Heart left ventricle (tissue), 13 donors: ENCODE data around the gene CNTNAP3.
"Not testable (repeated sequence)": the region's sequence is repeated elsewhere in the genome, so short reads cannot be mapped to it uniquely, and the experiment has no call there.

Experiments
- POLR2A ChIP-seq, 2 donors: fragments of 450-650 bp; IDR thresholded peaks; one replicate each; pipeline ENCODE4 v1.6.1; 2017; ENCODE audit warnings: antibody characterized with exemption in 2 of 2, mild to moderate bottlenecking in 2 of 2, moderate library complexity in 2 of 2
- TF ChIP-seq, protein P1 (sequence below), 12 donors: fragments of 200-600 bp; sonication (generic) in 4 of 12; IDR thresholded peaks; one replicate each; pipeline versions ENCODE4 v1.5.0 to v1.8.0; 2018 to 2022; ENCODE audit warnings: antibody characterized with exemption in 12 of 12, mild to moderate bottlenecking in 5 of 12
- donor health status: ischemic (EF 13 %, LVEDD 7.1; RV severe dilation, severe dysfunction).
- donor health status: DM: no; HTN: yes; CAD: no.
- donor health status: DM: no; HTN: no; CAD: no.
- donor health status: ischemic (EF 25% LVEDD 6.9; RV normal size, moderate dysfunction).
- donor health status: ischemic (EF 25% LVEDD 5.7; RV mildly dilated, moderate dysfunction).
- donor health status: ischemic (EF 35%, LVEDD 5.7; RV mildly dilated, moderate dysfunction).
- donor health status: nonischemic (EF 11% LVEDD 7.7; RV severe dilation, severe dysfunction).
- donor health status: DM: yes; HTN: yes; CAD: no.
- donor health status: PGD.
- donor health status: ischemic (EF 29% LVEDD 5.4; RV normal size, mild dysfunction).
- donor health status: nonischemic (EF 23%, LVEDD 6.1; RV moderate dilation, normal function).

DNA sequence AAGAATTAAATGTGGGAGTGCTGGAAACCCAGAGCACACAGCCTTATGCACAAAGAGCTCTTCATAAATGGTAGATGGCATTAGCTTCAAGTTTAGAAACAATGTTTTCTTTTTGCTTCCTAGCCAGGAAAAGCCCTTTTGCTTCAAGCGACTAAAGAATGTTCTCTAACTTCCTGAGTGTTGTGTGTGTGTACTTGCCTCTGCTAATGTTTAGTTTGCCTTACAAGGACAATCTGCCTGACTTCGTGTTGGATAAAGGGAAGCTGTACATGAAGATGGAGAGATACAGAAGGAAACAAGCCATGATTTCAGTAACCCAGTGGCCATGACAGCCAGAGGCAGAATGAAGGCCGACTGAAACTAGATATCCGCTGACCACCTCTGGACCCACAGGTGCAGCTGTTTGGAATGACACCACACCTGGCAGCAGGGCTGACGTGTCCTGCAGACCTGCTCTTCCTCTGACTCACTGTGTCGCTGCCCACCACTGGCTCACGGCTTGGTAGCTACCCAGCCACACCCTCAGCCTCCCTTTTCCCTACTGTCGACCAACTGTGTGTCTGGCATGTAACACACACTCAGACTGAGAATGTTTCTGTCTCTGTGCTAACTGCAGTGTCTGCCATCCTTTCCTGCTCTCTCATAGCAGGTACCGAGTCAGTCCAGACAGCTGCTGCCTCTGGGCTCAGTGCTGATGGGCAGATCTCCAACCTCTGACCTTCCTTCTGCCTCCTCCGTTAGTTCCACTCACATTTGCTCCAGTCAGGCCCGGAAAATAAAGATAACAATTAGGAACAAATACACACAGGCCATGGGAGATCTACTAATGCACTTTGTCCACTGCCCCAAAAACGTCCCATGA, 55.6 kb downstream of the CNTNAP3 start:
- TF ChIP-seq, protein P1, sequence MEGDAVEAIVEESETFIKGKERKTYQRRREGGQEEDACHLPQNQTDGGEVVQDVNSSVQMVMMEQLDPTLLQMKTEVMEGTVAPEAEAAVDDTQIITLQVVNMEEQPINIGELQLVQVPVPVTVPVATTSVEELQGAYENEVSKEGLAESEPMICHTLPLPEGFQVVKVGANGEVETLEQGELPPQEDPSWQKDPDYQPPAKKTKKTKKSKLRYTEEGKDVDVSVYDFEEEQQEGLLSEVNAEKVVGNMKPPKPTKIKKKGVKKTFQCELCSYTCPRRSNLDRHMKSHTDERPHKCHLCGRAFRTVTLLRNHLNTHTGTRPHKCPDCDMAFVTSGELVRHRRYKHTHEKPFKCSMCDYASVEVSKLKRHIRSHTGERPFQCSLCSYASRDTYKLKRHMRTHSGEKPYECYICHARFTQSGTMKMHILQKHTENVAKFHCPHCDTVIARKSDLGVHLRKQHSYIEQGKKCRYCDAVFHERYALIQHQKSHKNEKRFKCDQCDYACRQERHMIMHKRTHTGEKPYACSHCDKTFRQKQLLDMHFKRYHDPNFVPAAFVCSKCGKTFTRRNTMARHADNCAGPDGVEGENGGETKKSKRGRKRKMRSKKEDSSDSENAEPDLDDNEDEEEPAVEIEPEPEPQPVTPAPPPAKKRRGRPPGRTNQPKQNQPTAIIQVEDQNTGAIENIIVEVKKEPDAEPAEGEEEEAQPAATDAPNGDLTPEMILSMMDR (IDR thresholded peaks at IDR 0.05) = not testable (repeated sequence)
- not testable (repeated sequence) for TF ChIP-seq POLR2A (IDR thresholded peaks at IDR 0.05)
